HEK293T (cell line): Measurements from ENCODE around the gene RNGTT.
"Not testable (repeated sequence)": the region's sequence is repeated elsewhere in the genome, so short reads cannot be mapped to it uniquely, and the experiment has no call there.

Experiments used
- CTCF ChIA-PET: fragments of 350-600 bp; formaldehyde crosslinking; extraction: SDS; loops from one replicate; lab custom pipeline; 2021; ENCODE audit warnings: antibody characterized with exemption, inconsistent platforms; lab: Yijun Ruan, JAX
- POLR2A ChIA-PET: fragments of 350-600 bp; formaldehyde crosslinking; extraction: SDS; loops from one replicate; lab custom pipeline; 2020; ENCODE audit warnings: antibody characterized with exemption, inconsistent platforms; lab: Yijun Ruan, JAX
- DNase-seq: peaks from one replicate; pipeline ENCODE4 v3.0.0; 2012; ENCODE audit warnings: mixed read lengths; ENCODE audit errors: extremely low spot score
- ARNT ChIP-seq: fragments of 450-650 bp; IDR thresholded peaks from 2 replicates; pipeline ENCODE4 v1.6.1; 2017; ENCODE audit warnings: mild to moderate bottlenecking
- BHLHE40 ChIP-seq: fragments of 450-650 bp; IDR thresholded peaks from 2 replicates; pipeline ENCODE4 v1.6.1; 2016; ENCODE audit warnings: mild to moderate bottlenecking, moderate library complexity, borderline replicate concordance
- CTBP1 ChIP-seq: fragments of 450-650 bp; IDR thresholded peaks from 2 replicates; pipeline ENCODE4 v1.6.1; 2016; ENCODE audit warnings: borderline replicate concordance
- ELF4 ChIP-seq: fragments of 450-650 bp; IDR thresholded peaks from 2 replicates; pipeline ENCODE4 v1.6.1; 2017; ENCODE audit warnings: antibody characterized with exemption
- FOXA1 ChIP-seq: fragments of 450-650 bp; IDR thresholded peaks from 2 replicates; pipeline ENCODE4 v1.6.1; 2016; ENCODE audit warnings: mild to moderate bottlenecking
- FOXK2 ChIP-seq: fragments of 450-650 bp; IDR thresholded peaks from 2 replicates; pipeline ENCODE4 v1.6.1; 2016; ENCODE audit warnings: mild to moderate bottlenecking
- FOXM1 ChIP-seq: fragments of 450-650 bp; IDR thresholded peaks from 2 replicates; pipeline ENCODE4 v1.6.1; 2017; ENCODE audit warnings: mild to moderate bottlenecking, borderline replicate concordance
- HDGF ChIP-seq: fragments of 450-650 bp; IDR thresholded peaks from 2 replicates; pipeline ENCODE4 v1.6.1; 2017; ENCODE audit warnings: antibody characterized with exemption, borderline replicate concordance
- L3MBTL2 ChIP-seq: fragments of 450-650 bp; conservative IDR thresholded peaks from 2 replicates; pipeline ENCODE4 v1.6.1; 2016; ENCODE audit warnings: mild to moderate bottlenecking
- LEF1 ChIP-seq: fragments of 450-650 bp; IDR thresholded peaks from 2 replicates; pipeline ENCODE4 v1.6.1; 2017; ENCODE audit warnings: mild to moderate bottlenecking, borderline replicate concordance
- NFRKB ChIP-seq: fragments of 450-650 bp; IDR thresholded peaks from 2 replicates; pipeline ENCODE4 v1.6.1; 2016; ENCODE audit warnings: mild to moderate bottlenecking, moderate library complexity
- PKNOX1 ChIP-seq: fragments of 450-650 bp; IDR thresholded peaks from 2 replicates; pipeline ENCODE4 v1.6.1; 2016
- SP1 ChIP-seq: fragments of 450-650 bp; IDR thresholded peaks from 2 replicates; pipeline ENCODE4 v1.6.1; 2017
- SUZ12 ChIP-seq: fragments of 450-650 bp; IDR thresholded peaks from 2 replicates; pipeline ENCODE4 v1.6.1; 2016; ENCODE audit warnings: mild to moderate bottlenecking
- TARDBP ChIP-seq: fragments of 450-650 bp; IDR thresholded peaks from 2 replicates; pipeline ENCODE4 v1.6.1; 2016
- ZNF384 ChIP-seq: fragments of 450-650 bp; IDR thresholded peaks from 2 replicates; pipeline ENCODE4 v1.6.1; 2016

The RNGTT gene

GRCh38 chr6:88722686-88723085, 240.7 kb downstream of the RNGTT start:
- DNase-seq = no peak
- POLR2A ChIA-PET = no interaction called here
- CTCF ChIA-PET = interaction anchor here (0.6 kb wide), 1 partner anchor 150 kb away, joined by 8 read pairs; no protein-coding TSS in a partner anchor
- TF ChIP-seq SP1 = no peak
- TF ChIP-seq CTBP1 = no peak
- no peak for TF ChIP-seq FOXM1
- no peak for TF ChIP-seq NFRKB
- TF ChIP-seq L3MBTL2 = no peak
- no peak for TF ChIP-seq ZNF384
- no peak for TF ChIP-seq TARDBP
- no peak for TF ChIP-seq BHLHE40
- no peak for TF ChIP-seq FOXA1
- no peak for TF ChIP-seq ELF4
- TF ChIP-seq ARNT = no peak

GRCh38 chr6:88716399-88716798, 247.0 kb downstream of the RNGTT start:
- DNase-seq, CTCF ChIA-PET, POLR2A ChIA-PET: not testable (repeated sequence)

- no peak for TF ChIP-seq FOXA1
- no peak for DNase-seq
- CTCF ChIA-PET = no interaction called here
- POLR2A ChIA-PET = no interaction called here
These were observed 251.0 kb downstream of the RNGTT start for GRCh38 chr6:88712243-88712936.

GRCh38 chr6:88709819-88710246, 253.6 kb downstream of the RNGTT start:
- ChIA-PET POLR2A (no interaction called here), CTCF (no interaction called here)
- no peak for DNase-seq
- no peak for TF ChIP-seq NFRKB
- TF ChIP-seq FOXM1 = no peak
- no peak for TF ChIP-seq SP1
- TF ChIP-seq HDGF = no peak
- TF ChIP-seq TARDBP = no peak
- TF ChIP-seq ELF4 = no peak
- no peak for TF ChIP-seq CTBP1
- TF ChIP-seq SUZ12 = no peak
- no peak for TF ChIP-seq L3MBTL2
- TF ChIP-seq PKNOX1 = no peak
- TF ChIP-seq FOXK2 = no peak
- TF ChIP-seq BHLHE40 = no peak
- no peak for TF ChIP-seq FOXA1

- TF ChIP-seq BHLHE40 (no peak), ARNT (no peak), LEF1 (no peak), SP1 (no peak), FOXA1 (no peak), ZNF384 (no peak), NFRKB (no peak), CTBP1 (no peak), TARDBP (no peak), HDGF (no peak), L3MBTL2 (no peak), ELF4 (no peak), PKNOX1 (no peak), FOXM1 (no peak), FOXK2 (no peak), SUZ12 (no peak)
- no peak for DNase-seq
- ChIA-PET CTCF (no interaction called here), POLR2A (no interaction called here)
These were observed 255.1 kb downstream of the RNGTT start for GRCh38 chr6:88708197-88708744.

GRCh38 chr6:88705601-88706000, 257.8 kb downstream of the RNGTT start:
- CTCF ChIA-PET = interaction anchor here (0.6 kb wide), 1 partner anchor 374 kb away, joined by 3 read pairs; no protein-coding TSS in a partner anchor
- no peak for TF ChIP-seq FOXA1
- TF ChIP-seq TARDBP = no peak
- no peak for TF ChIP-seq CTBP1
- TF ChIP-seq L3MBTL2 = no peak
- TF ChIP-seq SP1 = no peak
- no peak for TF ChIP-seq BHLHE40
- TF ChIP-seq ARNT = no peak
- no peak for TF ChIP-seq PKNOX1
- TF ChIP-seq ZNF384 = no peak
- no peak for TF ChIP-seq LEF1
- no peak for TF ChIP-seq FOXM1
- TF ChIP-seq HDGF = no peak
- TF ChIP-seq FOXK2 = no peak
- TF ChIP-seq NFRKB = no peak
- TF ChIP-seq ELF4 = no peak
- no peak for TF ChIP-seq SUZ12
- POLR2A ChIA-PET = no interaction called here
- no peak for DNase-seq
